ENCODE measurements around the gene CD99.
"Not testable (repeated sequence)": the region's sequence is repeated elsewhere in the genome, so short reads cannot be mapped to it uniquely, and the experiment has no call there.

The CD99 gene

GRCh38 chrX:2751291-2751690 is 60.2 kb downstream of the CD99 start:
- H3K4me1 Mint-ChIP-seq = no peaks in the 10 kb centered on the region
- H3K9me3 Mint-ChIP-seq = no peaks in the 10 kb centered on the region
- DNase-seq (no peak), ATAC-seq (no peak)
- no peak overlapping the region for H3K27ac Mint-ChIP-seq
- no peaks in the 10 kb centered on the region for H3K36me3 Mint-ChIP-seq (ENCODE audit: low read depth)
- no peaks in the 10 kb centered on the region for H3K27me3 Mint-ChIP-seq
- H3K4me3 Mint-ChIP-seq = no peak overlapping the region

GRCh38 chrX:2751874-2752300 is 60.8 kb downstream of the CD99 start, which contains the start of gene XG:
Gene XG (plus strand): TSS chrX:2752040. CDS start chrX:2752275, 235 bp downstream.
- H3K4me1 Mint-ChIP-seq; H3K36me3 Mint-ChIP-seq (ENCODE audit: low read depth); H3K27me3 Mint-ChIP-seq; H3K9me3 Mint-ChIP-seq; ATAC-seq; H3K27ac Mint-ChIP-seq; DNase-seq; H3K4me3 Mint-ChIP-seq: not testable (repeated sequence)

- not testable (repeated sequence) for DNase-seq; ATAC-seq; H3K9me3 Mint-ChIP-seq; H3K27me3 Mint-ChIP-seq; H3K4me1 Mint-ChIP-seq; H3K4me3 Mint-ChIP-seq; H3K36me3 Mint-ChIP-seq (ENCODE audit: low read depth); H3K27ac Mint-ChIP-seq
Measured at GRCh38 chrX:2752441-2752840, 61.3 kb downstream of the CD99 start.

- H3K27me3 Mint-ChIP-seq; H3K36me3 Mint-ChIP-seq (ENCODE audit: low read depth); ATAC-seq; DNase-seq; H3K27ac Mint-ChIP-seq; H3K4me1 Mint-ChIP-seq; H3K9me3 Mint-ChIP-seq; H3K4me3 Mint-ChIP-seq: not testable (repeated sequence)
Measured at GRCh38 chrX:2755163-2755715, 64.1 kb downstream of the CD99 start.

GRCh38 chrX:2756548-2756947 is 65.5 kb downstream of the CD99 start:
- ATAC-seq = no peak
- no peaks in the 10 kb centered on the region for H3K4me1 Mint-ChIP-seq

GRCh38 chrX:2761246-2761645 is 70.2 kb downstream of the CD99 start:
- peaks cover 5% of the 10 kb centered on the region for H3K27me3 Mint-ChIP-seq
- ATAC-seq (no peak), DNase-seq (no peak)
- peaks cover 3% of the 10 kb centered on the region for H3K4me1 Mint-ChIP-seq
- no peak overlapping the region for H3K4me3 Mint-ChIP-seq
- no peak overlapping the region for H3K27ac Mint-ChIP-seq
- no peaks in the 10 kb centered on the region for H3K9me3 Mint-ChIP-seq
- H3K36me3 Mint-ChIP-seq (ENCODE audit: low read depth) = no peaks in the 10 kb centered on the region

More at GRCh38 chrX:2756548-2756947, 65.5 kb downstream of the CD99 start:
- no peaks in the 10 kb centered on the region for H3K36me3 Mint-ChIP-seq (ENCODE audit: low read depth)
- no peaks in the 10 kb centered on the region for H3K9me3 Mint-ChIP-seq
- no peak for DNase-seq
- H3K4me3 Mint-ChIP-seq = no peak overlapping the region
- H3K27me3 Mint-ChIP-seq = peaks cover 5% of the 10 kb centered on the region
- H3K27ac Mint-ChIP-seq = no peak overlapping the region

- not testable (repeated sequence) for H3K4me1 Mint-ChIP-seq; ATAC-seq; H3K27me3 Mint-ChIP-seq; DNase-seq; H3K27ac Mint-ChIP-seq; H3K4me3 Mint-ChIP-seq; H3K9me3 Mint-ChIP-seq; H3K36me3 Mint-ChIP-seq (ENCODE audit: low read depth)
Measured at GRCh38 chrX:2762671-2763070, 71.6 kb downstream of the CD99 start.

GRCh38 chrX:2764766-2765548 is 73.9 kb downstream of the CD99 start:
- DNase-seq; ATAC-seq; H3K36me3 Mint-ChIP-seq (ENCODE audit: low read depth); H3K27ac Mint-ChIP-seq; H3K4me1 Mint-ChIP-seq; H3K4me3 Mint-ChIP-seq; H3K9me3 Mint-ChIP-seq; H3K27me3 Mint-ChIP-seq: not testable (repeated sequence)

GRCh38 chrX:2765549-2765830 is 74.4 kb downstream of the CD99 start:
- ATAC-seq (no peak), DNase-seq (no peak)
- H3K27ac Mint-ChIP-seq = no peak overlapping the region
- H3K27me3 Mint-ChIP-seq = no peaks in the 10 kb centered on the region
- no peaks in the 10 kb centered on the region for H3K36me3 Mint-ChIP-seq (ENCODE audit: low read depth)
- no peak overlapping the region for H3K4me3 Mint-ChIP-seq
- no peaks in the 10 kb centered on the region for H3K9me3 Mint-ChIP-seq
- H3K4me1 Mint-ChIP-seq = peaks cover 3% of the 10 kb centered on the region

GRCh38 chrX:2766906-2767305 is 75.8 kb downstream of the CD99 start:
- DNase-seq = no peak
- Mint-ChIP-seq H3K27me3 (no peaks in the 10 kb centered on the region), H3K27ac (no peak overlapping the region), H3K4me3 (no peak overlapping the region), H3K4me1 (peaks cover 3% of the 10 kb centered on the region), H3K36me3 (ENCODE audit: low read depth) (no peaks in the 10 kb centered on the region), H3K9me3 (no peaks in the 10 kb centered on the region)
- ATAC-seq = no peak

GRCh38 chrX:2767631-2768455 is 76.7 kb downstream of the CD99 start:
- no peak overlapping the region for H3K27ac Mint-ChIP-seq

GRCh38 chrX:2769615-2770014 is 78.5 kb downstream of the CD99 start:
- Mint-ChIP-seq H3K9me3 (peaks cover 7% of the 10 kb centered on the region), H3K27me3 (peaks cover 11% of the 10 kb centered on the region), H3K4me1 (peaks cover 3% of the 10 kb centered on the region), H3K4me3 (no peak overlapping the region), H3K27ac (no peak overlapping the region), H3K36me3 (ENCODE audit: low read depth) (no peaks in the 10 kb centered on the region)
- no peak for DNase-seq
- no peak for ATAC-seq

More at GRCh38 chrX:2767631-2768455, 76.7 kb downstream of the CD99 start:
- H3K36me3 Mint-ChIP-seq (ENCODE audit: low read depth) = no peaks in the 10 kb centered on the region
- no peaks in the 10 kb centered on the region for H3K9me3 Mint-ChIP-seq
- DNase-seq (no peak), ATAC-seq (no peak)
- H3K4me3 Mint-ChIP-seq = no peak overlapping the region
- peaks cover 5% of the 10 kb centered on the region for H3K27me3 Mint-ChIP-seq
- H3K4me1 Mint-ChIP-seq = peaks cover 3% of the 10 kb centered on the region

GRCh38 chrX:2773166-2774055 is 82.3 kb downstream of the CD99 start:
- Mint-ChIP-seq H3K9me3 (peaks cover 14% of the 10 kb centered on the region), H3K27me3 (peaks cover 18% of the 10 kb centered on the region)
- not testable (repeated sequence) for ATAC-seq; H3K36me3 Mint-ChIP-seq (ENCODE audit: low read depth); H3K27ac Mint-ChIP-seq; H3K4me3 Mint-ChIP-seq; DNase-seq; H3K4me1 Mint-ChIP-seq

- DNase-seq (no peak), ATAC-seq (no peak)
- Mint-ChIP-seq H3K4me3 (no peak overlapping the region), H3K27me3 (peaks cover 18% of the 10 kb centered on the region), H3K9me3 (peaks cover 14% of the 10 kb centered on the region), H3K36me3 (ENCODE audit: low read depth) (no peaks in the 10 kb centered on the region), H3K27ac (no peak overlapping the region), H3K4me1 (no peaks in the 10 kb centered on the region)
Measured at GRCh38 chrX:2774057-2774456, 83.0 kb downstream of the CD99 start.

Data from activated naive CD8-positive, alpha-beta T cell treated with anti-CD3 and anti-CD28 coated beads, Interleukin-2, amount 50 U/mL, for 24 hours (primary cell).